NCI-H1092 treated with DMSO at 0.1 percent for 48 hours (cell line): ENCODE measurements around the gene PLCH1.
A peak's percentile ranks its signal among the peaks of the same experiment; 100 is the strongest.

Source experiments
- DNase-seq: peaks from one replicate; lab custom pipeline; 2025; lab: John Stamatoyannopoulos, UW

Gene PLCH1

DNA sequence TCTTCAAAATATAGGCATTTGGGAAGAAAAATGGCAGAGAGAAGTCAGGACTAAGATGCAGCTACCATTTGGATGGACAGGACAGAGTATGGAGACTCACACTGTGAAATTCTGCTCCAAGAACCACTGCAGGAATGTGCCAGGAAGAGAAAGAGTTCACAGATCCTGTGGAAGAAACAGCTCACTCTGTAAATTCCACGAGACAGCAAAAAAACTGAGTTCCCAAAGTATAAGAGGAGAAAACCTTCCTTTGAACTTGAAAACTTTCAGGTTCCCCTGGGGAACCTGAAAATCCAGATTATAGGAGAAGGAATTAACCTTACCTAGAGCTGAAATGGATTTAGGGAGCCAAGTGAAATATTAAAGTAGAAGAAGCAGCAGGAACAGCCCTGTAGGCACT lies 137.1 kb downstream of the PLCH1 start:
- DNase-seq: no peak

DNA sequence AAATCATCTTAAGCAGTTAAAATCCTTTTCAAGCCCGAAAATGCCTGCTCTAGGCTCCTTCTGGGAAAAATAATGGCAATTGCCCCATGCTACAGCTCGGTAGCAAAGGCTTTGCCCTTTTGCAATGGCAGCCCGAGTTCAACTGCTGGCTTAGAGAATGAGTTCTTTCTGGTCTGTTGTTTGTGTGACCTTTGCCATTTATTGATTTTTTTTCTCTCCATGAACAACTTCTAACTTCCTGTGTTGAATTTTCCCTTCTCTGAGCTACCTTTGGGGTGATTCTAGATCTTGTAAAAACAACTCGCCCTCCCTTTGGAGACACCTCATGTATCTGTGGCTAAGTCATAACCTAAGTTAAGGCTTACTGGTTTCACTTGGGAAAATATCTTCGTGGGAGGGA lies 139.3 kb downstream of the PLCH1 start:
- no peak for DNase-seq

DNA sequence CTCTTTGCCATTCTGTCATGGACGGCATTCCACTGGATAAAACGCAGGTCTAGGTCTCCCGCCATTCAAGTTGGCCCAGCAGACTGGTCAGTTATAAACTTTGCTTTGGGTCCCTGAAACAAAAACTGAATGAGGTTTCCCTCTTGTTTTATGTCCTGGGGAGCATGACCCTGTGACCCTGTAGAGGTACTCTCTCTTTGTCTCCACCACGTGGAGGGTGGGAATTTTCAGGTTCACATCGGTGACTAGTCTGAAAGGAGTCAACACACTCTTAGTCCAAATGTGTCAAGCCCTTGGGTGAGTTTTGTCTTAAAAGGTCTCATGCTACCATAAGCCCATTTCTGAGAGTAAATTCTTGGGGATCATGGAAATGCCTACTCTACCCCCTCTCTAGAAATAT lies 139.9 kb downstream of the PLCH1 start:
- DNase-seq: no peak

DNA sequence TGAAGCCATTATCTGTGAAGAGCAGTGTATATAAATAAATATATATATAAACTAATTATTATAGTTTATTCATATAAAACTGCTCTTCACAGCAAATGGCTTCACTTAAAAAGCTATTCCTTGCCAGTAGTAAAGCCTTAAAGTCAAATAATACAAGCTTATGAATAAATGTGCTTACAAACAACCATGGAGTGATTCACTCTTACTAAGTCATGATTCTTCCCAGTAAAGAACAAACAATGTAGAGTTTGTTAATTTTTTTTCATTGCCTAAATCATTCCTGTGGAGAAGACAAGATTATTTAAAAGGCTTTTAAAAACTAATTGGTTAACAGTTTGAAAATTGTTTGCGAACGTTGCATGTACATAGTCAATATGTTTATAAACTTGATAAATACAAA lies 140.7 kb downstream of the PLCH1 start:
- DNase-seq: no peak

DNA sequence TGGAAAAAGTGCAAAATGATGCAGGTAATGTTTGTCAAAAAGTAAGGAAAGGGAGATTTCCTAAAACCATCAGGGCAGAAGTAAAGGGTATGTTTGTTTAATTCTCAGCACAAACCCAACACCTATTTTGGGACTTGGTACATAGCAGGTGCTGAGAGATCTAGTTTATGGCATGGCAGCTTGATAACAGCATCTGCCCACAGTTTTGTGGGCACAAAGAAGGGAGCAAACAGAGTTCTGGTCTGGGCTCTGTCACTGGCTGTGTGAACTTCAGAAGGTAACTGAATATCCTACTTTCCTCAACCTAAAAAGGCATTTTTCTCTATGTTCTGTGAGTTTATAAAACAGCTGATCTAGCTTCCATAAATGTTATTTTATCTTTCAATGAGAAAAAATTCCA lies 141.6 kb downstream of the PLCH1 start:
- no peak for DNase-seq

DNA sequence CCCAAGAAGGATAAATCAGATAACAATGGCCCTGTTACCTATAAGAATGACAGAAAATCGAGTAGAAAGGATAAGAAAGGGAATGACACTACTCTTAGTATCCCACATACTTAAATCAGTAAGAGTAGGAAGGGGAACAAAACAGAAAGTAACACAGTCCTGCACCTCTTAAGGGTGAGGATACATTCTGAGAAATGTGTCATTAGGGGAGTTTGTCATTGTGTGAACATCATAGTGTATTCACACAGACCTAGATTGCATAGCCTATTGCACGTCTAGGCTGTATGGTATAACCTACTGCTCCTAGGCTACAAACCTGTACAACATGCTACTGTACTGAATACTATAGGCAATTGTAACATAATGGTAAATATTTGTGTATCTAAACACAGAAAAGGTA lies 142.6 kb downstream of the PLCH1 start:
- DNase-seq: no peak

DNA sequence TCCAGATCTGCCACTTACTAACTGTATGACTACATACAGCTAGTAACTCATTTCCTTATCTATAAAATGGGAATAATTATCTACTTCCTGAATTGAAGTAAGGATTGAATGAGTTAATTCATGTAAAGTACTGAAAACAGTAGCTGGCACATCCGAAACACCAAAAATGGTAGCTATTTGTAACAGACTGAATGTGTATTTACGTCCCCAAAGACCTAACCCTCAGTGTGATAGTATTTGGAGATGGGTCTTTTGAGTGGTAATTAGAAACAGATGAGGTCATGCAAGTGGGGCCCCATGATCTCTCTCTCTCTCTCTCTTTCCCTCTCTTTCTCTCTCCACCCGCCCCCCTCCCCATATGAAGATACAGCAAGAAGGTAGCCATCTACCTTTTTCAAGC lies 146.2 kb downstream of the PLCH1 start:
- no peak for DNase-seq

DNA sequence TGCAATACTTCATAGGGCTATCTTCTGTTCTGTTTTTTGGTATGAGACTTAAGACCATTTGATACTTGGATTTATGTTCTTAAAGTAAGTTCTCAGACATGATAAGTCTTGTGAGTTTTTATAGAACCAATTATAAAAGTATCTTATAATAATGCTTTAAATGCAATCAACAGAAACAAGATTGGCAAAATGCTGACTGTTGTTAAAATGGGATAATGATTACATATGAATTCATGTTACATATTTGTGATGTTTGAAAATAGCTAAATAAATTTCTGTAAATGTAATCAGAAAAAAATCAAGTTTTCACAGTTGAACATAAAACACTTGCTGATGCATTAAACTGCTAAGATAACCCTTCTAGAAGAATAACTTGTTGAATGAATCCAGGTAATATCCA lies 148.3 kb downstream of the PLCH1 start:
- DNase-seq: no peak

DNA sequence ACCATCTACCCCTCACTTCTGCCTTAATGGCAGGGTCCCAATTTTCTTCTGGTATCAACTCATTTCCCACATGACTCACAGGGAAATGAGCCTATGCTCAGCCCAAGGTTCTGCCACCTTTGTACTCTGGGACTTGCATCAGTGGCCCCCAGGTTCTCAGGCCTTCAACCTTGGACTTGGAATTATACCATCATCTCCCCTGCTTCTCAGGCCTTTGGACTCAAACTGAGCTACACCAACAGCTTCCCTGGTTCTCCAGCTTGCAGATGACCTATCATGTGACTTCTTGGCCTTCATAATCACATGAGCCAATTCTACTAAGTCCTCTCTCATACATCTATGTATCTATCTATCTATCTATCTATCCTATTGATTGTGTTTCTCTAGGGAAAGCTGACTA lies 149.5 kb downstream of the PLCH1 start:
- DNase-seq: no peak

DNA sequence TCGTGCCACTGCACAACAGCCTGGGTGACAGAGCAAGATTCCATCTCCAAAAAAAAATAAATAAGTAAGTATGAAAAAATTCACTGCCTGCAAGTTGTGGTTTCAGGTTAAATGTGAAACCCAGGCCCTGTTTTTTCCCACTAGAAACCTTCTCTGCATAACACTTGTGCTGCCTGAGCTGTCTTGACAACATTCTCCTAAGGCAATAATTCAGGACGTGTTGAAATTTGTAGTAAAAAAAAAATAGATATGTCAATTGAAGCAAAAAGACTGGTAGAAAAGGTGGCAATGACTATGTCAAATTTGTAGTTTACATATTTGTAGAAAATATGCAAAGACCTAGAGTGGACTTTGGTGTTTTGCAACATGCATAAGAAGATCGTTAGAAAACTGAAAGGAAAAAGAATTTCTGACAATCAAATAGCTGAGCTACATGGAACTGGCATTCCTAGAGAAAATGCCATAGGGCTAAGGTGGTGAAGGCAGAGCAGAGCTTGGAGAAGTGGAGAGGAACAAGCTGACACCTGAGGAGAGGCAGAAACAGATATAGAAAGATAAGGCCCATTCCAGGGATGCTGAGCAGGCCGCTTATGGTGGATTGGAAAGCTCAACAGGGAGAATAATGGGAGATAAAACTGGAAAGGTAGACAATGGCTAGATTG lies 150.2 kb downstream of the PLCH1 start:
- DNase-seq: no peak

DNA sequence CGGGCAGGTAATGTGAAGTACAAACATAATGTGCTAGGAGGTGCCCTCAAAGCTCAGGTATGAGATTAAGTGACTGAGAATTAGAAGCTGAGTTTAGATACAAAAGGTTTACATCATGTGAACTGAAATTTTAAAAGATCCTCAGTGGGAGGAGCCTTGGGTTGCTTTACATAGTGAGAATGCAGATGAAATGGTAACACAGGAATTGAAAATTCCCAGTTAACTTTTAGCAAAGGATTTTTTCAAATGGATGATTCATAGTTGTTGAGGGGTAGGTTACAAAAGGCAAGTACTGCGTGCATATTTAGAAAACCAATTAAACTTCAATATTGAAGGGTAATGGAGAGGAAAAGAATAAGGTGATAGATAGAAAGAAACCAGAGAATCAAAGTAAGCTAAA lies 157.3 kb downstream of the PLCH1 start:
- no peak for DNase-seq

DNA sequence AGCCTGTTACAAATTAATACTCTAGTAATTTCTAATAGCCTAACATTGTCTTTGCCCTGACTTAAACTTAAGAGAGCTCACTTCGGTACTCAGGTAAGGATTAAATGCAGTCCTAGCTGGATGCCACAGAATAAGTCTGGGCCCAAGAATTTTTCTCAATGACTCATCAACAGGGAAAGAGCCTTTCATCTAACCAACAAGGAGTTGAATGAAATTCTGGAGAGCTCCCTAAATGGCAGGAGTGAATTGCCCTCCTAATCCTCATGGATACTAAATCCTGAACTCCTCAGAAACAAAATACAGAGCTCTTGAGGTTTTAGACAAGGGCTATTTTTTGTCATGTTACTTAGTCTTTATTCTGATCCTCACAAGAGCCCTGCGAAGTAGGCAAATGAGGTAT lies 159.5 kb downstream of the PLCH1 start:
- no peak for DNase-seq

DNA sequence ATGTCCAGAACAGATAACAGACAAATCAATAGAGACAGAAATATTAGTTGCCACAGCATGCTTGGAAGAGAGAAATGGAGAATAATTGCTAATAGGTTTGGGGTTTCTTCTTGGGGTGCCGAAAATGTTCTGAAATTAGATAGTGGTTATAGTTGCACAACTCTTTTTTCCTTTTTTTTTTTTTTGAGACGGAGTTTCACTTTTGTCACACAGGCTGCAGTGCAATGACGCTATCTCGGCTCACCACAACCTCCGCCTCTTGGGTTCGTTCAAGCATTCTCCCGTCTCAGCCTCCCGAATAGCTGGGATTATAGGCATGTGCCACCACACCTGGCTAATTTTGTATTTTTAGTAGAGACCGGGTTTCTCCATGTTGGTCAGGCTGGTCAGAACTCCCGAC lies 163.3 kb downstream of the PLCH1 start:
- no peak for DNase-seq

DNA sequence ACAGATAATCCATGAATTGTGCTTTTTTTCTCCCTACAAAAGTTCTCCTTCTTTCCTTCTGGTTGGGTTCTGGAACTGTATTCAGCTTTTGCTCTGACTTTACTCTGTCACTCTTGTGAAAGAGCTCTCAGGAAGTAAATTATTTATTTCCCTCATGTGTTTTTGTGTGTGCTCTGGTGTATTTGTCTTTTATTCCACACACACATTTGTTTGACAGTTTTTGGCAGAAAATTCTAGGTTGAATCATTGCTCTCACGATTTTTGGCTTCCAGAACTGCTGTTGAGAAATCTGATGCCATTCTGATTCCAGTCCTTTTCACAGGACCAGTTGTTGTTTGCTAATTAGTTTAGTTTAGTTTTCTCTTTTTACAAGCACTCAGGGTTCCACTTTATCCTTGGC lies 172.8 kb downstream of the PLCH1 start:
- DNase-seq: peak; percentile 14

DNA sequence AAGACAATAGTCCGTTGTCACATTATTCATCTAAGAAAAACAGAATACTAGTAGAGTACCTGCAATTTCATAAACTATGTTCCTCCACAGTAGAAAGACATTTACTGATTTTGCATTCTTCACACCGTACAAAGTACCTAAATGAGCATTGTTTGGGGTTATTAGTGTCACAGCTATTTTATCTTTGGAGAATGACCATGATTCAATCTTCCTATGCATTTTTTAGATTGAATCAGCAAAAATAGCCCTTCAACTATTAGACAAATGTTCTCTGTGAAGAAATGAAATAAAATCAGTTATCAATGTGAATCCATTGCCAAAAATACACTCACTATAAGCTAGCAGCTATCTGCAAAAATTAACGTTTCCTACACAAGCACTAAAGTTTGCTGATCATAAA lies 176.6 kb downstream of the PLCH1 start:
- no peak for DNase-seq

DNA sequence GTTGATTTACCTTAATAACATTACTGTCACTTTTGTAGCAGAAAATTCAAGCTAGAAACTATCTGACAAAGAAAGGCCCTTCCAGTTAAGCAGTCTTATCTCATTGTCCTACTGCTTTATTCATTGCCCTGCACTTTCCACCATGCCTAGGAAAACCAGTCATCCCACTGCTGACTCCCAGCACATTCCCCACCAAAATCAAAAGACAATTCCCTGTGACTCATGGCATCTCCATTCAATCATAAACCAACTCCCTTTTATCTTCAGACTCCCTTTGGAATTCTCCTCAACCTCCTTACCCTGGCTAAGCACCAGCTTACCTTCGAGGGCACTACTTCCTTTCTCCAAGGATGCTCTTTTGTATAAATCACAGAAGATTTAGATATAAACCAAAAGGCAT lies 184.3 kb downstream of the PLCH1 start:
- DNase-seq: no peak

DNA sequence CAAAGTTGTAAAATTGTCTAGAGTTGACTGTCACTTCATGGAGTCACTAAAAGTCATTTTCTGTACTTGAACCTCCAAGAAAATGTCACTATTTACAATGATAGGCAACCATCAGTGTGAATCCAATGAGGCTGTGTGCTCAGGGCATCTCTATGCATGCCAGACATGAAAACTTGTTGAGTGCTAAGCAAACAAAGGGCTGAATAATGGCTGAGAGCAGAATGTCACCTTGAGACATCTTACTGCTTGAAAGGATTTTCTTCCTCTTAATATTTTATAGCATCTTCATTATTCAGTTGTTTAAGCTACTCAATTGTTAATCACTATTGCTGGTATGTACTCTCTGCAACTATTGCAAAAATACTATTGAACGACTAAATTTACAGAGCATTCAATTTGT lies 184.7 kb downstream of the PLCH1 start:
- DNase-seq: no peak

DNA sequence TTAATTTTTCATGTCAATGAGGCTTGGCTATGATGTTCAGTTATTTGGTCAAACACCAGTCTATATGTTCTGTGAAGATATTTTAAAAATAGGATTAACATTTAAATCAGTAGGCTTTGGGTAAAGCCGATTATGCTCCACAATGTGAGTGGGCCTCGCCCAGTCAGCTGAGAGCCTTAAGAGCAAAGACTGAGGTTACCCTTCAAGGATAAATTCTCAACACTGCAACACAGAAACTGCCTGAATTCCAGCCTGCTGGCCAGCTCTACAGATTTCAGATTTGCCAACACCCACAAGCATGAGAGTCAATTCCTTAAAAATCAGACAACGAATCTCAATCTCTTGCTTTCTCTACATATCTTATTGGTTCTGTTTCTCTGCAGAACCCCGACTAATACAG lies 188.3 kb downstream of the PLCH1 start:
- DNase-seq: no peak

DNA sequence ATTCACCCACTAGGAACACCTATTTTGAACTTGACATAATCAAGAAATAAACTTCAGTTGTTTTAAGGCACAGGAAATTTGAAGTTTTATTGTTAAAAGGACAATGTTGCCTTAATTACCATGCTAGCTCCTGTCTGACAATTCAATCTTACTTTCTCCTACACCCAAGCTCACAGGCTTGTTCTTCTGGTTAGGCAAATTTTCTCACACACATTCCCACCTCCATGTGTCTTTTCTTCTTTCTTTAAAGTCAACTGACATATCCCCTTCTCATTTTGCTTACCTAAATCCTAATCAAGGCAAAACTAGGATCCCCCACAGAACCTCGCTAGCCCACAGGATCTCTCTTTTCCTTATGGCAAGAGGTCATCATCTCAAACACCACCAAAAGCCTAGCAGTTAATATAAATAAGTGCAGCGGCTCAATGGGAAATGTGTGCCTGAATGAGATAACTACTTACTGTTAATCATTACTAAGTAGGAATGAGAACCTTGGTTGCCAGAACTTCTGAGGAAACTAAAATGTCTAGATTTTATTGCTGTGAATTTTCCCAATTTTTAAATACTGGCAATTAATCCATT lies 189.3 kb downstream of the PLCH1 start:
- DNase-seq: no peak

DNA sequence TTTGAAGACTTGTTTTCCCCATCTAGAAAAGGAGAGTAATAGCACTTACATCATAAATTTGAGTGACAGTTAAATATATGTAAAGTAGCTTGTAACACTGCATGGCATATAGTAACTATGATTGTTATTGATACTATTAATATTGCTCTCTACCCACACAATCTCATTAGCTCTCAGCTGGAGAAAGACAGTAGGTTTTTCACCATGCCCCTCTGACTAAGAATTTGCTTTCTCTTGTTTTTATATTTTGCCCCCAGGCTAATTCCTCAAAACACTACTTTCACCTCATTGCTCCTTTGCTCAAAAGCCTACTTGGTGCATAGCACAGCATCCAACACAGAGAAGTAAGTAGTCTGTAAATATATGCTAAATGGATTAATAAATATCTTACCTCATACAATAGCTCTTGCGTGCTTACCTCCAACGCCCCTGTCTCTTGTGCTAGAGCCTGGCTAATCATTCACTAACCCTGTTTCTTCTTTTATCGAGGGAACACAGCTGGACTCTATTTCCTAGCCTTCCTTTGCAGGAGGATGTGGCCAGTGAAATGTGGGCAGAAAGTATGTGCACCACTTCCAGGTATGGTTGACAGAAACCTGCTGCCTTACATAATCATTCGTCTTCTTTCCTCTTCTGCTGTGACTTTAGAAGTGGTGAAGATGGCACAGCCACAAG lies 190.0 kb downstream of the PLCH1 start:
- DNase-seq: no peak

DNA sequence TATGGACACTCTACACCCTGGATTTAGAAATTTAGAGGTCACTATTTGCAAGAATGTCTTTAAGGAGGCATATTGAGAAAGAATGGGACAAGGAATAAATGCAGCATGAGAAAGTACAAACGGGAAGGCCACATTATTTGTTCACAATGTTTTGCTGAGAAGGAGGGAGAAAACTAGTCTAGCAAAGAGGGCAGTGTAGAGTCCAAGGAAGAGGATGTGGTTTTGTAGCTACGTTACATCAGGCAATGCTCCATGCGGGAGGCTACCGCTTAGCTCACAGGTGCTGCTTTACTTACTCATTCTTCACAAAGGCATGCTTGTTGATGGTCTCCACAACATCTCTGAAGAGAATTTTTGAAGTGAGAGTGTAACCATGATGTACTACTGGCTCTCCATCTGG lies 191.1 kb downstream of the PLCH1 start:
- DNase-seq: no peak

DNA sequence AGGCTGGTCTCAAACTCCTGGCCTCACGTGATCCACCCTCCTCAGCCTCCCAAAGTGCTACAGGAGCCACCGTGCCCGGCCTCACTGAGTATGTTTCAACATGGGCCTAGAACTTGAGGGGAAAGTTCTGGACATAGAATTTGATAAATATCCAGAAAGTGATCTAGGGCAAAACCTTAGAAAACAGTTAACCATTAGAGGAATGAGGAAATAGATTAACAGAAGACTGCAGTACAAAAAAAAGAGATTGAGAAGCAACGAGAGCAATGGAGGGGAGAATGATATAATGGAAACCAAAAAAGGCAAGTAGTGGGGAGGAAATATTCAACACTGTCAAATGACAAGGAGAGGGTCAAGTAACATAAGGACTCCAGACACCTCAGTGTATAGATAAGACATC lies 191.5 kb downstream of the PLCH1 start:
- DNase-seq: no peak

DNA sequence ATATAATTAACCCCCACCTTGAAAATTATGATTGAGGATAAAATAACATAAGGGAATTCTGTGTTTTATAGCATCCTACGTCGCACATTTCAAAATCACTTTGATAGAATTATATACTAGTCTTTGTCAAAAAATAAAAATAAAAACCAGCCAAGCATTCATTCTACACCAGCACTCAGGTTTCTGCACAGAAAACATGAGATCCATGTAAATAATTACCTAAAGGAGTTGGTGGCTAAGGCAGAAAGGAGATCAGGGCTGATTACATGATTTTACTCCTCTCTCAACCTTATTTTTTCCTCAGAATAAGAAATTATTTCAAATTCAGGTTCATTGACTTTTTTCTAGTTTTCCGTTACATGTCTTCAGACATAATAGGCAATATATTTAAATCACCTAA lies 194.5 kb downstream of the PLCH1 start:
- no peak for DNase-seq

DNA sequence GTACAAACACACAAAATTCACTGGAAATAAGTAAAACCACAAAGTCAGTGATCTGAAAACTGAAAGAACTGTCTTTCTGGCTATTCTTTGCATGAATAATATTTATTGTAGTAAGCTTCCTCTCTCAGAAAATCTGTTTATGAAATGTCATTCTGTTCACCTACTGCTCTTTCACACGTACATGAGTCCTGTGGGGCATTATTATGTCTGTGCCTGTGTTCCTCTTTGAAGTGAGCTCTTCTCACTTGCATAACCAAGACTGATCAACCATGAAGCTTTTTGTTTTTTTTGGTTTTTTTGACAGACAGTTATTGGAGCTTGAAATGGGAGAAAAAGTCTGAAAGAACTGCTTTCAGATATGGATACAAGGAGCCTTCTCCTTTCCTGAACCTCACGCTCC lies 195.8 kb downstream of the PLCH1 start:
- DNase-seq: no peak
